HG03432 (cell line): ENCODE measurements around the gene MT1G.
A peak's percentile ranks its signal among the peaks of the same experiment; 100 is the strongest.
"Not testable (repeated sequence)": the region's sequence is repeated elsewhere in the genome, so short reads cannot be mapped to it uniquely, and the experiment has no call there.

Experiments used
- ATAC-seq: cut with Tn5 transposase; IDR thresholded peaks from one replicate; pipeline ENCODE4 v1.9.1; 2021; ENCODE audit warnings: mild to moderate bottlenecking, moderate library complexity; ENCODE audit not compliant: unreplicated experiment

The MT1G gene

DNA sequence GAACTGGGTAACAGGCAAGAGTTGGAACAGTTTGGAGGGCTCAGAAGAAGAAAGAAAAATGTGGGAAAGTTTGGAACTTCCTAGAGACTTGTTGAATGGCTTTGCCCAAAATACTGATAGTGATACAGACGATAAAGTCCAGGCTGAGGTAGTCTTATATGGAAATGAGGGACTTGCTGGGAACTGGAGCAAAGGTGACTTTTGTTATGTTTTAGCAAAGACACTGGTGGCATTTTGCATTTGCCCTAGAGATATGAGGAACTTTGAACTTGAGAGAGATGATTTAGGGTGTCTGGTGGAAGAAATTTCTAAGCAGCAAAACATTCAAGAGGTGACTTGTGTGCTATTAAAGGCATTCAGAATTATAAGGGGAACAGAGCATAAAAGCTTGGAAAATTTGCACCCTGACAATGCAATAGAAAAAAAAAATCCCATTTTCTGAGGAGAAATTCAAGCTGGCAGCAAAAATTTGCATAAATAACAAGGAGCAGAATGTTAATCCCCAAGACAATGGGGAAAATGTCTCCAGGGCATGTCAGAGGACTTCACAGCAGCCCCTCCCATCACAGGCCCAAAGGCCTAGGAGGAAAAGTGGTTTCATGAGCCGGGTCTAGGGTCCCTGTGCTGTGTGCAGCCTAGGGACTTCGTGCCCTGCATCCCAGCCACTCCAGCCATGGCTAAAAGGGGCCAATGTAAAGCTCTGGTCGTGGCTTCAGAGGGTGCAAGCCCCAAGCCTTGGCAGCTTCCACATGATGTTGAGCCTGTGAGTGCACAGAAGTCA lies 46.0 kb downstream of the MT1G start:
- not testable (repeated sequence) for ATAC-seq

GRCh38 chr16:56620339-56620897 lies 47.4 kb downstream of the MT1G start:
- no peak for ATAC-seq

DNA sequence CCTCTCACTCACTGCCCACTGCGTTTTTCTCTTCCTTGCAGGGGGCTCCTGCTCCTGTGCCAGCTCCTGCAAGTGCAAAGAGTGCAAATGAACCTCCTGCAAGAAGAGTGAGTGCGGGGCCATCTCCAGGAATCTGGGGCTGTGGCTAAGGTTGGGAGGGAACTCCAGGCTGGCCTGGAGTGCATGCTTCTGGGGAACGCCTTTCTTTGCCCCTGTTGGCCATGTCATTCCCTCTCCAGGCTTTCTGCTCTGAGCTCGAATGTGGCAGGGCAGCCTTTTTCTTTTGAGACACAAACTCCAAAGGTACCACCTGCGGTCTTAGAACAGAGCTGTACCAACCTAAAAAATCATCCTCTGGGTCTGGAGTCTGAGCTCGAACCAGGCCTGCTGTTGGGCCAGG lies 49.7 kb downstream of the MT1G start:
- ATAC-seq: no peak

DNA sequence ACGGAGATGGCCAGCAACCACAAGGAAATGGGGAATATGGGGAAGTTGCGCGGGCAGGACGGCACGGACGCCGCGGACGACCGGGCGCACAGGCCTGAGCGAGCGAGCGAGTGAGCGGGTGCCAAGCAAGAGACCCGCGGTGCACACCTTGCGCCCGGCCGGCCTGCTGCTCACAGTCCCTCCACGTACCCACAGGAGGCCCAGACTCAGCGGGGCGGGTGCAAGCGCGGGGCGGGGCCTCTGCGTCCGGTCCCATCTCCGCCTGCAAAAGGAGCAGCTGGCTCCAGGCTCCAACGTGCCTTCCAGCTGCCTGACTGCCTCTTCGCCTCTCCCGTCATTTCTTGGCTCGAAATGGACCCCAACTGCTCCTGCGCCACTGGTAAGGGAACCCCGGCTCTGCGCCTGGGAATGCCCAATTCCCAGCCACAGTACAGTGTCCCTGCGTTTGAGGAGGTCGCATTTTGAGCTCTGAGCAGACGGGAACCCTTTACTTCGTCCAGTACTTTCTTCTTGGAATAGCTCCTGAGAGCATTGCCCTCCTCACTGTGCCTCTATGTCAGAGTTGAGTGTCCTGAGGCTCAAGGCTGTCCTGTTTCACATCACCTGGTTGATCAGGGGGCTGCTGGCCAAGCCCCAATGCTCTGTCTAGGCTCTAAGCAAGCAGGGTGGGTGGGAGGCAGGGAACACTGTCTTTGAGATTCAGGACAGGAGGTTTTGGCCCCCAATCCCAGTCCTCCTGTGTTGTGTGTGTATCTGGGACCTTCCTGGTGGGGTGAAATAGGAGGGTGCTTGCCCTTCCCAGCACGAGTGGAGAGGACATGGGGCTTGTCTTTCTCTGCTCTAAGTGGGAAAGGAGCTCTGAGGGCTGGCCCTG lies 50.4 kb downstream of the MT1G start:
- ATAC-seq: peak; percentile 69
